ENCODE results near the gene TMEM37. TPM values are rescaled to one million over a fixed set of nuclear protein-coding genes. Genes with fewer than 3 reads are reported as not detected.

TMEM37 gene
- total and polyA plus RNA-seq, 2 of the 13 experiments (the other 11 are each of a cell fraction or from before 2014, with no cell fraction given): 37.7 to 115 TPM

GRCh38 chr2:119402645-119403560 lies 28.8 kb upstream of the TMEM37 start (continued):
- no peak for TF ChIP-seq PRDM10 (CRISPR knock-in tag; IDR thresholded peaks at IDR 0.05; ENCODE audit: low read depth)
- peak; percentile 88 for TF ChIP-seq ZNF644 (CRISPR knock-in tag; IDR thresholded peaks at IDR 0.05; ENCODE audit: low read depth)
- peak; percentile 39; the same call in 1 of the 2 replicates for TF ChIP-seq ZNF430 (CRISPR knock-in tag; IDR thresholded peaks at IDR 0.05)
- TF ChIP-seq NFE2L2 (IDR thresholded peaks at IDR 0.05; ENCODE audit: low read length): no peak
- TF ChIP-seq ZSCAN29 (CRISPR knock-in tag; conservative IDR thresholded peaks at IDR 0.05): no peak
- TF ChIP-seq ZNF747 (CRISPR knock-in tag; IDR thresholded peaks at IDR 0.05; ENCODE audit: borderline replicate concordance): no peak
- no peak for TF ChIP-seq ISL2 (CRISPR knock-in tag; IDR thresholded peaks at IDR 0.05)
- no peak for TF ChIP-seq SMAD3 (CRISPR knock-in tag; IDR thresholded peaks at IDR 0.05)
- TF ChIP-seq SOX5 (CRISPR knock-in tag; IDR thresholded peaks at IDR 0.05; ENCODE audit: borderline replicate concordance): peak; percentile 41; the same call in 1 of the 2 replicates
- 0 out of 2 replicates have a peak, but pooled peaks have one; percentile 50 for TF ChIP-seq HNF1B (CRISPR knock-in tag; IDR thresholded peaks at IDR 0.05)
- peak; percentile 97 for TF ChIP-seq ELF3 (CRISPR knock-in tag; IDR thresholded peaks at IDR 0.05)
- TF ChIP-seq SRSF1 (optimal IDR thresholded peaks at IDR 0.05; ENCODE audit: low read depth, low read length): no peak
- TF ChIP-seq ZNF326 (CRISPR knock-in tag; IDR thresholded peaks at IDR 0.05; ENCODE audit: borderline replicate concordance): no peak
- TF ChIP-seq TRIM24 (CRISPR knock-in tag; IDR thresholded peaks at IDR 0.05): peak; percentile 79; the same call in 1 of the 2 replicates
- TF ChIP-seq SOX6 (IDR thresholded peaks at IDR 0.05): no peak
- TF ChIP-seq SOX6 (CRISPR knock-in tag; IDR thresholded peaks at IDR 0.05): peak; percentile 63
- TF ChIP-seq ZNF768 (CRISPR knock-in tag; IDR thresholded peaks at IDR 0.05): no peak
- TF ChIP-seq ZNF772 (CRISPR knock-in tag; IDR thresholded peaks at IDR 0.05): no peak
- TF ChIP-seq GABPA (IDR thresholded peaks at IDR 0.05; ENCODE audit: low read depth, low read length): no peak
- peak; percentile 78 for TF ChIP-seq GABPA (CRISPR knock-in tag; IDR thresholded peaks at IDR 0.05; ENCODE audit: low read depth)
- TF ChIP-seq, protein P1, sequence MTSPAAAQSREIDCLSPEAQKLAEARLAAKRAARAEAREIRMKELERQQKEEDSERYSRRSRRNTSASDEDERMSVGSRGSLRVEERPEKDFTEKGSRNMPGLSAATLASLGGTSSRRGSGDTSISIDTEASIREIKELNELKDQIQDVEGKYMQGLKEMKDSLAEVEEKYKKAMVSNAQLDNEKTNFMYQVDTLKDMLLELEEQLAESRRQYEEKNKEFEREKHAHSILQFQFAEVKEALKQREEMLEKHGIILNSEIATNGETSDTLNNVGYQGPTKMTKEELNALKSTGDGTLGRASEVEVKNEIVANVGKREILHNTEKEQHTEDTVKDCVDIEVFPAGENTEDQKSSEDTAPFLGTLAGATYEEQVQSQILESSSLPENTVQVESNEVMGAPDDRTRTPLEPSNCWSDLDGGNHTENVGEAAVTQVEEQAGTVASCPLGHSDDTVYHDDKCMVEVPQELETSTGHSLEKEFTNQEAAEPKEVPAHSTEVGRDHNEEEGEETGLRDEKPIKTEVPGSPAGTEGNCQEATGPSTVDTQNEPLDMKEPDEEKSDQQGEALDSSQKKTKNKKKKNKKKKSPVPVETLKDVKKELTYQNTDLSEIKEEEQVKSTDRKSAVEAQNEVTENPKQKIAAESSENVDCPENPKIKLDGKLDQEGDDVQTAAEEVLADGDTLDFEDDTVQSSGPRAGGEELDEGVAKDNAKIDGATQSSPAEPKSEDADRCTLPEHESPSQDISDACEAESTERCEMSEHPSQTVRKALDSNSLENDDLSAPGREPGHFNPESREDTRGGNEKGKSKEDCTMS (CRISPR knock-in tag; conservative IDR thresholded peaks at IDR 0.05): no peak
- TF ChIP-seq KLF15 (CRISPR knock-in tag; IDR thresholded peaks at IDR 0.05; ENCODE audit: borderline replicate concordance): no peak
- TF ChIP-seq ZNF674 (CRISPR knock-in tag; IDR thresholded peaks at IDR 0.05; ENCODE audit: low read depth): no peak

Measured in HepG2 (cell line).